GM23248 (cell line): ENCODE results near the gene IFT122. TPM values are rescaled to one million over a fixed set of nuclear protein-coding genes. Genes with fewer than 3 reads are reported as not detected.
"Not testable (repeated sequence)": the region's sequence is repeated elsewhere in the genome, so short reads cannot be mapped to it uniquely, and the experiment has no call there.

ENCODE experiments used
- DNase-seq: peaks from one replicate; pipeline ENCODE4 v3.0.0-alpha.2; 2015
- H2AFZ ChIP-seq: fragments of 200-600 bp; sonication (generic); 2 replicates; pipeline ENCODE4 v1.6.1; 2016; ENCODE audit warnings: antibody characterized with exemption
- H3F3A ChIP-seq: fragments of 200-600 bp; sonication (generic); 2 replicates; pipeline ENCODE4 v1.6.1; 2016; ENCODE audit warnings: mild to moderate bottlenecking, antibody characterized with exemption, mixed run types; ENCODE audit not compliant: insufficient read depth
- H3K27ac ChIP-seq: fragments of 200-600 bp; sonication (generic); 2 replicates; pipeline ENCODE4 v1.5.1; 2016; ENCODE audit warnings: mild to moderate bottlenecking
- H3K27me3 ChIP-seq: fragments of 200-600 bp; sonication (generic); replicated peaks from 2 replicates; pipeline ENCODE4 v1.6.1; 2016; ENCODE audit warnings: mild to moderate bottlenecking; ENCODE audit not compliant: insufficient read depth
- H3K36me3 ChIP-seq: fragments of 200-600 bp; sonication (generic); 2 replicates; pipeline ENCODE4 v1.6.1; 2016; ENCODE audit warnings: low read depth, mild to moderate bottlenecking
- H3K4me1 ChIP-seq: fragments of 200-600 bp; sonication (generic); 2 replicates; pipeline ENCODE4 v1.6.1; 2016; ENCODE audit warnings: mild to moderate bottlenecking; ENCODE audit not compliant: insufficient read depth
- H3K4me2 ChIP-seq: fragments of 200-600 bp; sonication (generic); one replicate; pipeline ENCODE4 v1.6.1; 2016; ENCODE audit warnings: mild to moderate bottlenecking; ENCODE audit not compliant: unreplicated experiment
- H3K4me3 ChIP-seq: fragments of 200-600 bp; sonication (generic); 2 replicates; pipeline ENCODE4 v1.5.1; 2016; ENCODE audit warnings: mild to moderate bottlenecking
- H3K79me2 ChIP-seq: fragments of 200-600 bp; sonication (generic); 2 replicates; pipeline ENCODE4 v1.6.1; 2016; ENCODE audit warnings: mild to moderate bottlenecking; ENCODE audit not compliant: insufficient read depth
- H3K9ac ChIP-seq: fragments of 200-600 bp; sonication (generic); 2 replicates; pipeline ENCODE4 v1.6.1; 2016; ENCODE audit warnings: mild to moderate bottlenecking
- H3K9me2 ChIP-seq: fragments of 200-600 bp; sonication (generic); 2 replicates; pipeline ENCODE4 v1.6.1; 2016; ENCODE audit warnings: mixed run types, mild to moderate bottlenecking, moderate library complexity; ENCODE audit not compliant: insufficient read depth
- H3K9me3 ChIP-seq: fragments of 200-600 bp; sonication (generic); one replicate; pipeline ENCODE4 v1.6.1; 2017; ENCODE audit warnings: low read depth
- H4K20me1 ChIP-seq: fragments of 200-600 bp; sonication (generic); 2 replicates; pipeline ENCODE4 v1.6.0; 2016; ENCODE audit not compliant: insufficient read depth
- EZH2 ChIP-seq: fragments of 200-600 bp; sonication (generic); IDR thresholded peaks from 2 replicates; pipeline ENCODE4 v1.6.1; 2018; ENCODE audit warnings: antibody characterized with exemption, mild to moderate bottlenecking; ENCODE audit not compliant: insufficient read depth, poor library complexity, severe bottlenecking
- EZH2phosphoT487 ChIP-seq: fragments of 200-600 bp; sonication (generic); IDR thresholded peaks from 2 replicates; pipeline ENCODE4 v1.6.1; 2018; ENCODE audit warnings: antibody characterized with exemption, moderate library complexity, mild to moderate bottlenecking, low read depth; ENCODE audit not compliant: insufficient read depth
- WGBS, 2 experiments: methylation state at CpG; one replicate each; pipeline ENCODE4 v1.1.6; 2015 to 2017; ENCODE audit warnings: low lambda C conversion rate in 2 of 2, low coverage in 1 of 2; ENCODE audit errors: missing lambda C conversion rate in 2 of 2; 5-methylcytosine and 5-hydroxymethylcytosine counted together
- in situ Hi-C: fragments of 300-500 bp; cut with MboI; formaldehyde crosslinking; loops from 2 replicates; pipeline ENCODE4 v1.15.0; 2020
- polyA plus RNA-seq: library from polyadenylated mRNA; unstranded; fragments of >200 nt; fragmentation: Nextera tagmentation; extraction: Ambion mirVana; gene quantifications from 2 replicates; pipeline ENCODE4 v1.2.1, GENCODE V29; 2016
- total RNA-seq: library from RNA; depleted of rRNA; stranded (reverse); fragments of >200 nt; shearing (Covaris generic); gene quantifications from 2 replicates; pipeline ENCODE4 v1.2.3, GENCODE V29; 2014

The IFT122 gene
- total and polyA plus RNA-seq, 2 experiments from 2014 or later: 16.1 to 16.3 TPM

DNA sequence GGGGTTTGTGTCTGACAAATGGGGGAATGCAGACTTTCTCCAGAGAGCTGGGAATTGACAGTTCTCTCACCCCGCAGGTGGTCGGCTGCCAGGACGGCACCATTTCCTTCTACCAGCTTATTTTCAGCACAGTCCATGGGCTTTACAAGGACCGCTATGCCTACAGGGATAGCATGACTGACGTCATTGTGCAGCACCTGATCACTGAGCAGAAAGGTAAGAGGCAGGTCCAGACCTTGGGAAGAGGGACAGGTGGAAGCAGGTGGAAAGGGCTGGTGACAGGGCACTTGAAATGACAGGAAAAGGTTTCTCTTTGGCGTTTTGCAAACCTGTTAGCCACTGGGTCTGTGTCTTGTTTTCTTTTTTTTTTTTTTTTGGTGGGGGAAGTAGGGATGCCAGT is 36.6 kb downstream of the IFT122 start:
- no peaks in the 10 kb centered on the region for H4K20me1 ChIP-seq
- no peak overlapping the region for H2AFZ ChIP-seq
- no peak overlapping the region for H3K4me3 ChIP-seq
- H3K4me2 ChIP-seq: no peak overlapping the region
- H3K27me3 ChIP-seq: no peaks in the 10 kb centered on the region
- H3K9me2 ChIP-seq: no peaks in the 10 kb centered on the region
- no peak for DNase-seq
- TF ChIP-seq EZH2 (no peak), EZH2phosphoT487 (no peak)
- peaks cover 13% of the 10 kb centered on the region for H3K4me1 ChIP-seq
- peaks cover 11% of the 10 kb centered on the region; the same call in 1 of the 2 replicates for H3K36me3 ChIP-seq
- H3K9me3 ChIP-seq: no peaks in the 10 kb centered on the region
- in situ Hi-C loops: loop anchor here (25.0 kb wide), 1 partner anchor 336 kb away; no protein-coding TSS in a partner anchor
- no peak overlapping the region for H3K27ac ChIP-seq
- no peak overlapping the region for H3K9ac ChIP-seq
- H3F3A ChIP-seq: peaks cover 12% of the 10 kb centered on the region
- WGBS, 2 experiments: 88% methylated on average over 6 of the region's 6 CpGs
- no peaks in the 10 kb centered on the region for H3K79me2 ChIP-seq

DNA sequence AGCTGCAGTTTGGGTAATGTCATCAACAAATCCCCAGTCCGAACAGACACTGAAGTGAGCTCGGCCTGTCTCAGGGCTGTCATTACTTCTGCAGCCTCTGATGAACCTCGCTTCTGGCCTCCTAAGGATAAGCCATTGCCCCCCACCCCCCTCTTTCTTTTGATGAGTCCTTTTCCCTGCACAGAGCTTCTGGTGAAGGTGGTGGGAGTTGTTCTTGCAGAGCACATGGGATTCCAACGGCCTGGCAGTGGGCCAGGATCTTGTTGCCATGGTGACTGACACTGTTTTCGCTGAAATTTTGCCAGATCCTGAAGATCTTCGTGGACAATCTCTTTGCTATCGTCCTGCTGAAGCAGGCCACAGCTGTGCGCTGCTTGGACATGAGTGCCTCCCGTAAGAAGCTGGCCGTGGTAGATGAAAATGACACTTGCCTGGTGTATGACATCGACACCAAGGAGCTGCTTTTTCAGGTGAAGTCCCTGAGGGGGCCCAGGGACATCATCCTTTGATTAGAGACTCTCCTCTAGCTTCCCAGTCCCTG is 41.3 kb downstream of the IFT122 start:
- peaks cover 38% of the 10 kb centered on the region for H3F3A ChIP-seq
- not testable (repeated sequence) for H3K9me3 ChIP-seq, H2AFZ ChIP-seq, H4K20me1 ChIP-seq, DNase-seq, H3K36me3 ChIP-seq, H3K79me2 ChIP-seq, H3K9me2 ChIP-seq, H3K27me3 ChIP-seq
- H3K4me2 ChIP-seq: peak overlapping the region; percentile 75
- H3K27ac ChIP-seq: peak overlapping the region; percentile 92
- 40 to 45% methylated on average over 7 to 9 of the region's 11 CpGs for WGBS, 2 experiments
- H3K4me1 ChIP-seq: peaks cover 36% of the 10 kb centered on the region
- peak overlapping the region; percentile 68 for H3K9ac ChIP-seq
- in situ Hi-C loops: loop anchor here (25.0 kb wide), 1 partner anchor 331 kb away; no protein-coding TSS in a partner anchor
- H3K4me3 ChIP-seq: peak overlapping the region; percentile 25; the same call in 1 of the 2 replicates

DNA sequence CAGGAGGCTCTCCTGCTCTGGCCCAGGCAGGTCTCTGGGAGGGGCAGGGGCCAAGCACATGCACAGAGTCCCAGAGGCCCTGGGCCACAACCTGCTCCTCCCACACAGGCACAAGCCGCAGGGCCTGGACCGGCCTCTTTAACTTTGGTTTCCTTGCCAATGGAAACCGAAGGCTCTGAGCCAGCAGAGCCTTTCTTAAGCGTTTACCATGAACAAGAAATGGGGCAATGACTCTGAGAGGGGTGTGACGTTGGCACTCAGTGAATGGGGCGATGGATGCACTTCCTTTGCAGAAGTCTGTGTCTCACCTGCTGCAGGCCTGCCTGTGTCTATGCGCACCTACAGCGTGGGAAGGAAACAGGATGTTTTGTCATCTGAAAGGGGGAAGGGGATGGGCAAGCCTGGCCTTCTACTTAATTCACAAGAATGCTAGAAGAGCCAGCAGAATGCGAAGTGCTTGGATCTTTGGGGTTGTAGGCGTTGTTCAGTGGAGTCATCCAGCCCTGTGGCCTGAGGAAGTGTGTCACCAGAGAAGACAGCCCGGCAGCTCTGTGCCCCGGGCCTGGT is 41.8 kb downstream of the IFT122 start:
- in situ Hi-C loops: loop anchor here (25.0 kb wide), 1 partner anchor 330 kb away; no protein-coding TSS in a partner anchor
- H3K4me2 ChIP-seq: peak overlapping the region; percentile 75

DNA sequence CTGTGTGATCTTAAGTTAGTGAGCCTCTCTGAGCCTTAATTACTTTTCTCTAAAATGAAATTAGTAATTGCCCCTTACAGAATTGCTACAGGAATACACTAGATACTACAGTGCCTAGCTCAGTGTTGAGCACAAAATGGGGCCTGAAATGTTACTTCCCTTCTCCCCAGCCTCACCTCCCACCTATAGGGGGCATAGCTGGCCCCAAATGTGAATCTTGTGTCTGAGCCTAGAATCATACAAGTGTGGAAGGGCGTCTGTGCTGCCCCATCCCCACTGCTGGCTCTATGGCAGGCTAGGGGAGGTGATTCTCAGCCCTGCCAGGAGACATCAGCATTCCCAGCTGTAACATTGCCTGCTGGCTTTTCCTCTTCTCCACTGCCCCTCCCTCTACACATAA is 42.7 kb downstream of the IFT122 start:
- peaks cover 53% of the 10 kb centered on the region for H3F3A ChIP-seq
- H3K4me3 ChIP-seq: no peak overlapping the region
- no peaks in the 10 kb centered on the region for H3K79me2 ChIP-seq
- TF ChIP-seq EZH2: no peak
- H4K20me1 ChIP-seq: no peaks in the 10 kb centered on the region
- DNase-seq: no peak
- H3K36me3 ChIP-seq: peaks cover 6% of the 10 kb centered on the region; the same call in 1 of the 2 replicates
- H3K27me3 ChIP-seq: no peaks in the 10 kb centered on the region
- no peak overlapping the region for H2AFZ ChIP-seq
- H3K4me2 ChIP-seq: peak overlapping the region; percentile 75
- H3K27ac ChIP-seq: peak overlapping the region; percentile 92
- H3K4me1 ChIP-seq: peaks cover 50% of the 10 kb centered on the region
- peak overlapping the region; percentile 68 for H3K9ac ChIP-seq
- H3K9me2 ChIP-seq: no peaks in the 10 kb centered on the region
- in situ Hi-C loops: loop anchor here (25.0 kb wide), 1 partner anchor 330 kb away; no protein-coding TSS in a partner anchor
- no peaks in the 10 kb centered on the region for H3K9me3 ChIP-seq
- 62 to 75% methylated on average over 1 of the region's 1 CpG for WGBS, 2 experiments

More for the DNA sequence above, 41.8 kb downstream of the IFT122 start:
- H3K27me3 ChIP-seq: no peaks in the 10 kb centered on the region
- H3K79me2 ChIP-seq: no peaks in the 10 kb centered on the region
- H3K36me3 ChIP-seq: peaks cover 6% of the 10 kb centered on the region; the same call in 1 of the 2 replicates
- H3F3A ChIP-seq: peaks cover 44% of the 10 kb centered on the region
- peak overlapping the region; percentile 46; the same call in 1 of the 2 replicates for H2AFZ ChIP-seq
- H3K9me2 ChIP-seq: no peaks in the 10 kb centered on the region
- peak overlapping the region; percentile 92 for H3K27ac ChIP-seq
- H3K4me3 ChIP-seq: peak overlapping the region; percentile 25; the same call in 1 of the 2 replicates
- H3K9me3 ChIP-seq: no peaks in the 10 kb centered on the region
- DNase-seq: peak; percentile 93
- TF ChIP-seq EZH2: no peak
- no peak for TF ChIP-seq EZH2phosphoT487
- WGBS, 2 experiments: 4 to 11% methylated on average over 12 of the region's 12 CpGs
- peaks cover 41% of the 10 kb centered on the region for H3K4me1 ChIP-seq
- peak overlapping the region; percentile 68 for H3K9ac ChIP-seq
- H4K20me1 ChIP-seq: no peaks in the 10 kb centered on the region
